Panc1 (cell line): ENCODE measurements around the gene IGF1.

Experiments
- POLR2AphosphoS5 ChIP-seq: IDR thresholded peaks from 2 replicates; pipeline ENCODE4 v1.6.1; 2012; ENCODE audit warnings: mild to moderate bottlenecking, low read depth, low read length, moderate library complexity
- TF ChIP-seq, protein P1 (sequence below): fragments of 450-650 bp; IDR thresholded peaks from 2 replicates; pipeline ENCODE4 v1.5.1; 2017; ENCODE audit warnings: mild to moderate bottlenecking

DNA sequence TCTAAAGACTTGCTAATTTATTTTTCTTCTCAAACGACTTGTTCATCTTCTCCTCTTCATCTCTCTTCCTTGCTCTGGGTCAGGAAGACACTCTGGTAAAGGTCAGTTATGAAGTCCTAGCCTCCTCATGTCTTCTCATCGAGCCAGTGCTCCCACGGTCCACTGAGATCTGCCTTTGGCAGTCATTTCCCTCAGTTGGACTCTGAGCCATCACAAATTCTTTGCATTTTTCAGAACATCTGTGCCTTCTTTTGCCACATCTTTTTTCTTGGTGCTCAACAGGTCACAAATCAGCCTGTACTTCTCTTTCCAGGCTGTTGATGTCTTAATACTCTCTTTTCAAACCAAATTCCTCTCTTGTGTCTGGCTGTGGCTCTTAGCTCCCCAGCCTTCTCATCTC, 49.7 kb downstream of the IGF1 start:
- TF ChIP-seq, protein P1, sequence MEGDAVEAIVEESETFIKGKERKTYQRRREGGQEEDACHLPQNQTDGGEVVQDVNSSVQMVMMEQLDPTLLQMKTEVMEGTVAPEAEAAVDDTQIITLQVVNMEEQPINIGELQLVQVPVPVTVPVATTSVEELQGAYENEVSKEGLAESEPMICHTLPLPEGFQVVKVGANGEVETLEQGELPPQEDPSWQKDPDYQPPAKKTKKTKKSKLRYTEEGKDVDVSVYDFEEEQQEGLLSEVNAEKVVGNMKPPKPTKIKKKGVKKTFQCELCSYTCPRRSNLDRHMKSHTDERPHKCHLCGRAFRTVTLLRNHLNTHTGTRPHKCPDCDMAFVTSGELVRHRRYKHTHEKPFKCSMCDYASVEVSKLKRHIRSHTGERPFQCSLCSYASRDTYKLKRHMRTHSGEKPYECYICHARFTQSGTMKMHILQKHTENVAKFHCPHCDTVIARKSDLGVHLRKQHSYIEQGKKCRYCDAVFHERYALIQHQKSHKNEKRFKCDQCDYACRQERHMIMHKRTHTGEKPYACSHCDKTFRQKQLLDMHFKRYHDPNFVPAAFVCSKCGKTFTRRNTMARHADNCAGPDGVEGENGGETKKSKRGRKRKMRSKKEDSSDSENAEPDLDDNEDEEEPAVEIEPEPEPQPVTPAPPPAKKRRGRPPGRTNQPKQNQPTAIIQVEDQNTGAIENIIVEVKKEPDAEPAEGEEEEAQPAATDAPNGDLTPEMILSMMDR, result no peak
- no peak for TF ChIP-seq POLR2AphosphoS5
